RPMI7951 (cell line): ENCODE measurements around the gene COX17. TPM values are rescaled to one million over a fixed set of nuclear protein-coding genes. Genes with fewer than 3 reads are reported as not detected.

ENCODE experiments used
- DNase-seq: peaks from one replicate; pipeline ENCODE4 v3.0.0-alpha.2; 2012; ENCODE audit warnings: low read depth
- total RNA-seq: library from RNA; depleted of rRNA; stranded (reverse); fragments of >200 nt; shearing (Covaris generic); gene quantifications from 2 replicates; pipeline ENCODE4 v1.2.3, GENCODE V29; 2014; rRNA removed

The COX17 gene
- total RNA-seq, 1 experiment from 2014 or later, result 86.8 TPM

GRCh38 chr3:119625451-119626153 lies 51.6 kb downstream of the COX17 start:
- no peak for DNase-seq

- DNase-seq, result no peak
Measured at GRCh38 chr3:119624002-119624720, 53.0 kb downstream of the COX17 start.

- DNase-seq, result no peak
Measured at GRCh38 chr3:119620899-119621298, 56.3 kb downstream of the COX17 start.

Other genes with a start within 250 kb of the COX17 start
- 39.4 and 43.5 TPM in 2 replicates for gene TMEM39A, start 213.8 kb downstream of the COX17 start, total RNA-seq
- gene POGLUT1, start 208.4 kb downstream of the COX17 start, total RNA-seq, result 15.4 and 17.3 TPM in 2 replicates
- gene TIMMDC1, start 178.9 kb downstream of the COX17 start, total RNA-seq, result 125 and 143 TPM in 2 replicates
- not detected in 2 replicates for gene CD80, start 117.8 kb downstream of the COX17 start, total RNA-seq
- gene ADPRH, start 97.9 kb downstream of the COX17 start, total RNA-seq, result 3.8 and 5.6 TPM in 2 replicates
- gene PLA1A, start 79.5 kb downstream of the COX17 start, total RNA-seq, result 0.20 TPM in 1 of 2 replicates, not detected in the other
- gene POPDC2, start 16.8 kb downstream of the COX17 start, total RNA-seq, result not detected in 2 replicates
- not detected in 2 replicates for gene CFAP91, start 25.6 kb upstream of the COX17 start, total RNA-seq
- gene NR1I2, start 104.7 kb upstream of the COX17 start, total RNA-seq, result 0.12 TPM in 1 of 2 replicates, not detected in the other